H1 (cell line): Measurements from ENCODE around the gene KCNK4.

Experiments
- CBX8 ChIP-seq: fragments of 300-800, 300-1000 bp; sonication (generic); IDR thresholded peaks from 2 replicates; pipeline ENCODE4 v1.7.1; 2016; ENCODE audit warnings: low read depth, low read length, borderline replicate concordance
- CHD2 ChIP-seq: IDR thresholded peaks from 2 replicates; pipeline ENCODE4 v1.6.1; 2012; ENCODE audit warnings: low read length, improper control_type of control experiment
- HDAC2 ChIP-seq, 2 experiments: fragments of 300-600 bp in 1 of 2; sonication (generic) in 1 of 2; IDR thresholded peaks; 2 replicates each; pipeline ENCODE4 v1.6.1; 2011 to 2012; ENCODE audit warnings: low read depth in 2 of 2, low read length in 2 of 2, mild to moderate bottlenecking in 2 of 2, moderate library complexity in 2 of 2, borderline replicate concordance in 1 of 2, inconsistent platforms in 1 of 2
- POLR2A ChIP-seq, 2 experiments: IDR thresholded peaks; 1 replicate in 1 of 2; 2 replicates in 1 of 2; pipeline ENCODE4 v1.6.1; 2011; ENCODE audit warnings: low read depth in 2 of 2, low read length in 2 of 2, mild to moderate bottlenecking in 2 of 2; ENCODE audit errors: control extremely low read depth in 1 of 2
- RNF2 ChIP-seq: fragments of 200-900, 300-1000 bp; sonication (generic); IDR thresholded peaks from 2 replicates; pipeline ENCODE4 v1.7.1; 2016; ENCODE audit warnings: borderline replicate concordance, low read depth, mild to moderate bottlenecking, antibody characterized with exemption, low read length; ENCODE audit not compliant: poor library complexity, severe bottlenecking; ENCODE audit errors: missing control alignments
- SRF ChIP-seq: IDR thresholded peaks from 2 replicates; pipeline ENCODE4 v1.6.1; 2011; ENCODE audit warnings: mild to moderate bottlenecking, low read depth, low read length, moderate library complexity
- SUZ12 ChIP-seq: fragments of 200-600 bp; sonication (generic); IDR thresholded peaks from 2 replicates; pipeline ENCODE4 v1.6.1; 2012; ENCODE audit warnings: mild to moderate bottlenecking, inconsistent platforms, low read length, moderate library complexity, mixed read lengths
- TF ChIP-seq, protein P1 (sequence below): IDR thresholded peaks from 2 replicates; pipeline ENCODE4 v1.6.1; 2012; ENCODE audit warnings: inconsistent platforms
- TF ChIP-seq, protein P2 (sequence below), 3 experiments: IDR thresholded peaks; 1 replicate in 2 of 3; 2 replicates in 1 of 3; pipeline versions ENCODE4 v1.5.1 to v1.6.1; 2011; ENCODE audit warnings: low read length in 3 of 3, mild to moderate bottlenecking in 3 of 3, inconsistent platforms in 2 of 3, low read depth in 1 of 3, moderate library complexity in 1 of 3; ENCODE audit not compliant: insufficient read depth in 1 of 3; ENCODE audit errors: control extremely low read depth in 1 of 3

DNA sequence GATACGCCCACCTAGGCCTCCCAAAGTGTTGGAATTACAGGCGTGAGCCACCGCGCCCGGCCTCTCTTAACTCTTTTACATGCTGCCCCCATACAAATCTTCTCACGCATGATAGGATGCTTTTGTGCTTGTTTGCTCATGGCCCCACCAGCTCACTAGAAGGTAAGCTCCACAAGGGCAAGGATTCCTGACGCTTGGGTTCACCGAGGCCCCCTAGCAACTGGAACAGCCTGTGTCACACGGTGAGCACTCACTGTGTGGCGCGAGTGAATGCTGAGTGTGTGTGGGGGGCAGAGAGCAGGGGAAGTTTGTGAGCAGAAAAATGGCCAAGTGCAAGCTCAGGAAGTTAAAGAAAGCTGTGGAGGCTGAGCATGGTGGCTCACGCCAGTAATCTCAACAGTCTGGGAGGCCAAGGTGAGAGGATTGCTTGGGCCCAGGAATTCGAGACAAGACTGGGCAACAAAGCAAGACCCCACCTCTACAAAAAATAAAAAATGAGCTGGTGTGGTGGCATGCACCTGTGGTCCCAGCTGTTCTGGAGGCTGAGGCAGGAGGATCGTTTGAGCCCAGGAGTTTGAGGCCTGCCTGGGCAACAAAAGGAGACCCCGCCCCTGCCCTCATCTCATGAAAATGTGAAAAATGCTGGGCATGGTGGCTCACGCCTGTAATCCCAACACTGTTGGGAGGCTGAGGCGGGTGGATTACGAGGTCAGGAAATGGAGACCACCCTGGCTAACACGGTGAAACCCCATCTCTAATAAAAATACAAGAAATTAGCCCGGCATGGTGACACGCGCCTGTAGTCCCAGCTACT is 8.9 kb upstream of the KCNK4 start:
- no peak for TF ChIP-seq SUZ12
- no peak for TF ChIP-seq RNF2
- TF ChIP-seq, protein P1, sequence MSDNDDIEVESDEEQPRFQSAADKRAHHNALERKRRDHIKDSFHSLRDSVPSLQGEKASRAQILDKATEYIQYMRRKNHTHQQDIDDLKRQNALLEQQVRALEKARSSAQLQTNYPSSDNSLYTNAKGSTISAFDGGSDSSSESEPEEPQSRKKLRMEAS: no peak
- no peak for TF ChIP-seq CHD2
- TF ChIP-seq, protein P2, sequence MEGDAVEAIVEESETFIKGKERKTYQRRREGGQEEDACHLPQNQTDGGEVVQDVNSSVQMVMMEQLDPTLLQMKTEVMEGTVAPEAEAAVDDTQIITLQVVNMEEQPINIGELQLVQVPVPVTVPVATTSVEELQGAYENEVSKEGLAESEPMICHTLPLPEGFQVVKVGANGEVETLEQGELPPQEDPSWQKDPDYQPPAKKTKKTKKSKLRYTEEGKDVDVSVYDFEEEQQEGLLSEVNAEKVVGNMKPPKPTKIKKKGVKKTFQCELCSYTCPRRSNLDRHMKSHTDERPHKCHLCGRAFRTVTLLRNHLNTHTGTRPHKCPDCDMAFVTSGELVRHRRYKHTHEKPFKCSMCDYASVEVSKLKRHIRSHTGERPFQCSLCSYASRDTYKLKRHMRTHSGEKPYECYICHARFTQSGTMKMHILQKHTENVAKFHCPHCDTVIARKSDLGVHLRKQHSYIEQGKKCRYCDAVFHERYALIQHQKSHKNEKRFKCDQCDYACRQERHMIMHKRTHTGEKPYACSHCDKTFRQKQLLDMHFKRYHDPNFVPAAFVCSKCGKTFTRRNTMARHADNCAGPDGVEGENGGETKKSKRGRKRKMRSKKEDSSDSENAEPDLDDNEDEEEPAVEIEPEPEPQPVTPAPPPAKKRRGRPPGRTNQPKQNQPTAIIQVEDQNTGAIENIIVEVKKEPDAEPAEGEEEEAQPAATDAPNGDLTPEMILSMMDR (IDR thresholded peaks at IDR 0.05; ENCODE audit: control extremely low read depth in 1 of 3, insufficient read depth in 1 of 3, low read depth in 1 of 3, low read length in 3 of 3): no peak
- TF ChIP-seq HDAC2 (IDR thresholded peaks at IDR 0.05; ENCODE audit: borderline replicate concordance in 1 of 2, low read depth in 2 of 2, low read length in 2 of 2): no peak
- no peak for TF ChIP-seq CBX8
- no peak for TF ChIP-seq SRF
- no peak for TF ChIP-seq POLR2A (IDR thresholded peaks at IDR 0.05; ENCODE audit: control extremely low read depth in 1 of 2, low read depth in 2 of 2, low read length in 2 of 2)
